Adrenal gland (tissue), 12 donors: ENCODE data around the gene MOCS2. TPM values are rescaled to one million over a fixed set of nuclear protein-coding genes. Genes with fewer than 3 reads are reported as not detected.

Experiments
- DNase-seq, 7 donors: peaks; one replicate each; pipeline ENCODE4 v3.0.0-alpha.2; 2019 to 2020
- H3K27ac ChIP-seq, 5 donors: fragments of 200-600 bp; sonication (generic) in 4 of 5; 1 replicate in 3 of 5; 2 replicates in 2 of 5; pipeline versions ENCODE4 v1.5.1 to v1.8.0; 2016 to 2020; ENCODE audit warnings: mild to moderate bottlenecking in 1 of 5
- H3K27me3 ChIP-seq: fragments of 200-600 bp; 2 replicates; pipeline ENCODE4 v1.8.0; 2021
- H3K36me3 ChIP-seq, 2 donors: fragments of 200-600 bp; replicated peaks in 1 of 2; 1 replicate in 1 of 2; 2 replicates in 1 of 2; pipeline versions ENCODE4 v1.5.1 to v1.8.0; 2018 to 2022
- H3K4me1 ChIP-seq, 2 donors: fragments of 200-600 bp; replicated peaks in 1 of 2; 1 replicate in 1 of 2; 2 replicates in 1 of 2; pipeline versions ENCODE4 v1.5.1 to v1.8.0; 2018 to 2021
- H3K4me3 ChIP-seq, 4 donors: fragments of 200-600 bp; sonication (generic) in 3 of 4; one replicate each; pipeline ENCODE4 v1.5.1; 2016 to 2018
- H3K9me3 ChIP-seq, 3 donors: fragments of 200-600 bp; sonication (generic) in 1 of 3; replicated peaks in 1 of 3; 1 replicate in 2 of 3; 2 replicates in 1 of 3; pipeline versions ENCODE4 v1.5.1 to v1.8.0; 2016 to 2021
- POLR2A ChIP-seq, 2 donors: fragments of 450-650 bp; IDR thresholded peaks; one replicate each; pipeline ENCODE4 v1.6.1; 2017; ENCODE audit warnings: antibody characterized with exemption in 2 of 2, mild to moderate bottlenecking in 2 of 2, moderate library complexity in 1 of 2
- WGBS, 4 donors: extraction: QIAGEN DNeasy Blood & Tissue Kit in 2 of 4; methylation state at CpG; one replicate each; pipeline versions ENCODE4 v1.1.5 to v1.1.7; 2013 to 2017; 5-methylcytosine and 5-hydroxymethylcytosine counted together
- intact Hi-C, 2 donors: fragments of 100-400 bp; cut with DNase I; formaldehyde crosslinking; loops; one replicate each; pipeline versions ENCODE4 v1.14.1 to v1.15.0; 2022 to 2023
- polyA plus RNA-seq, 3 donors: library from polyadenylated mRNA; stranded (reverse); fragments of 200-250 nt in 2 of 3; fragments of 350-450 nt in 1 of 3; fragmentation: Illumina TruSeq in 1 of 3; extraction: RNeasy Lipid Tissue Mini Kit (QIAGEN cat#74804) in 1 of 3; gene quantifications; one replicate each; pipeline ENCODE4 v1.2.3, GENCODE V29; 2013 to 2014
- total RNA-seq, 9 donors: library from RNA; depleted of rRNA in 4 of 9; stranded (reverse); fragments of >200 nt in 4 of 9; fragments of 120-200 nt in 1 of 9; fragmentation: NEBNext Ultra II Directional in 1 of 9; extraction: Animal tissue kit (Norgen Biotek cat#: 25700) in 1 of 9; gene quantifications; one replicate each; pipeline versions ENCODE4 v1.1.0 to v1.2.4, GENCODE V29; 2013 to 2023
- TF ChIP-seq, protein P1 (sequence below), 6 experiments: fragments of 450-650 bp in 4 of 6; fragments of 200-600 bp in 2 of 6; sonication (generic) in 1 of 6; IDR thresholded peaks; 1 replicate in 5 of 6; 2 replicates in 1 of 6; pipeline versions ENCODE4 v1.5.1 to v1.8.0; 2016 to 2021; ENCODE audit warnings: antibody characterized with exemption in 6 of 6, mild to moderate bottlenecking in 2 of 6, moderate library complexity in 1 of 6
- donor health status: healthy with polysubstance abuse.
- donor health status: Bipolar disorder and iron deficiency.
- donor health status: DM: yes; HTN: yes; CAD: no.
- donor health status: DM: no; HTN: no; CAD: no.
- donor health status: DM: no; HTN: no; CAD: no.
- donor health status: DM: yes; HTN: yes; CAD: no.

Gene MOCS2
- total and polyA plus RNA-seq, 12 donors = 38.2 to 204 (median 82.1) TPM

DNA sequence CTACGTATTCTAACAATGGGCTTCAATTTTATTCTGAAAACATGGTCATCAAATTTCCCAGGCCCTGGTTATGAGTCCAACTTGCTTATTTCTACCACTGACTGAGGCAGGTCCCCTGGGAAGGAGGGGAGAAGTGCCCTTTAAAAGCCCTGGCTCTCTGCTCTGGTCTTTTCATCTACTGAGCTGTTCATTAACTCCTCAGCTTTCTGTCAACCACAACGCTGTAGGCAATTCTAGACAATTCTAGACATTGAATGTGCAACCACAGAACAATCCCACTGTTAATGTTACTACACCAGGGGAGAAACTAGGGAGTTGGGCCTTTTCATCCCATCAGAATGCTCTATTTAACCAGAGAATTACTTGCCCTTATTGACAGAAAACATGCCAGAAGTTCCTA is 10.0 kb downstream of the MOCS2 start:
- TF ChIP-seq POLR2A (IDR thresholded peaks at IDR 0.05) = no peak
- TF ChIP-seq, protein P1, sequence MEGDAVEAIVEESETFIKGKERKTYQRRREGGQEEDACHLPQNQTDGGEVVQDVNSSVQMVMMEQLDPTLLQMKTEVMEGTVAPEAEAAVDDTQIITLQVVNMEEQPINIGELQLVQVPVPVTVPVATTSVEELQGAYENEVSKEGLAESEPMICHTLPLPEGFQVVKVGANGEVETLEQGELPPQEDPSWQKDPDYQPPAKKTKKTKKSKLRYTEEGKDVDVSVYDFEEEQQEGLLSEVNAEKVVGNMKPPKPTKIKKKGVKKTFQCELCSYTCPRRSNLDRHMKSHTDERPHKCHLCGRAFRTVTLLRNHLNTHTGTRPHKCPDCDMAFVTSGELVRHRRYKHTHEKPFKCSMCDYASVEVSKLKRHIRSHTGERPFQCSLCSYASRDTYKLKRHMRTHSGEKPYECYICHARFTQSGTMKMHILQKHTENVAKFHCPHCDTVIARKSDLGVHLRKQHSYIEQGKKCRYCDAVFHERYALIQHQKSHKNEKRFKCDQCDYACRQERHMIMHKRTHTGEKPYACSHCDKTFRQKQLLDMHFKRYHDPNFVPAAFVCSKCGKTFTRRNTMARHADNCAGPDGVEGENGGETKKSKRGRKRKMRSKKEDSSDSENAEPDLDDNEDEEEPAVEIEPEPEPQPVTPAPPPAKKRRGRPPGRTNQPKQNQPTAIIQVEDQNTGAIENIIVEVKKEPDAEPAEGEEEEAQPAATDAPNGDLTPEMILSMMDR (IDR thresholded peaks at IDR 0.05) = no peak
- peak overlapping the region in 1 of 5 donors; percentile 7 for H3K27ac ChIP-seq
- intact Hi-C loops = loop anchor here in 1 of 2 donors (5.0 kb wide), 1 partner anchor 147 kb away; no protein-coding TSS in a partner anchor
- H3K4me1 ChIP-seq = peaks cover 0 to 17% of the 10 kb centered on the region in 2 donors
- no peaks in the 10 kb centered on the region for H3K27me3 ChIP-seq
- no peak overlapping the region for H3K4me3 ChIP-seq
- DNase-seq = no peak
- peaks cover 0 to 49% of the 10 kb centered on the region in 2 donors for H3K36me3 ChIP-seq
- 58 to 86% (median 73%) methylated on average over 2 of the region's 2 CpGs for WGBS, 4 donors
- no peaks in the 10 kb centered on the region for H3K9me3 ChIP-seq

DNA sequence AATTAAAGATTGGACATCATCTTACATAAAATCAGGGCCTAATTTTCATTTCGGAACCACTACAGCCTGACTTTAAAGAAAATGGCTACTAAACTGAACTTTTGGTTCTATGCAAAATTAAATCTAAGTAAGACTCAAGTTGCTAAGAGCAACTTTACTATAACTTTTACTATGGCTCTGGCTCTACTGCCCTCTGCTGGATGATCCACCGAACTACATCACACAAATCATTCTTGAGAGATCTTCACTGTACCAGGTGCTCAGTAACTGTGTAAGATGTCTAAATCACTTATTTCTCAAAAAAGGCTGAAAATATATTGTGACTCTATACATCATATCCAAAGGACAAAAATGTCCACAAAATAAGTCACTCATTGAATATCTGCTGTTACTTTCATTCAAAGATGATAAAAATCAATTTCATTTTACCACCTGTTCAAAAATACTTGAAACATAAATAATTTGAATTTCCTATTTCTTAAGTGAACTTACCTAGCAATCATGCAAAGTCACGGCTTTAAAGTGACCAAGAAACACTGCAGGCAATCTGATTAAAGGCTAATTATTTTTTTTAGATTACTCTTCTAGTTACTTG is 13.5 kb downstream of the MOCS2 start:
- intact Hi-C loops = loop anchor here in 1 of 2 donors (5.0 kb wide), 1 partner anchor 144 kb away; no protein-coding TSS in a partner anchor
- 7 to 11% (median 10%) methylated on average over 3 of the region's 3 CpGs for WGBS, 4 donors
- Histone ChIP-seq H3K4me1 (peaks cover 10 to 23% of the 10 kb centered on the region in 2 donors), H3K9me3 (no peaks in the 10 kb centered on the region), H3K4me3 (no peak overlapping the region), H3K27ac (no peak overlapping the region), H3K27me3 (no peaks in the 10 kb centered on the region), H3K36me3 (peaks cover 0 to 31% of the 10 kb centered on the region in 2 donors)
- TF ChIP-seq, protein P1 (IDR thresholded peaks at IDR 0.05) = peak; percentile 75 to 93 (median 90)
- TF ChIP-seq POLR2A (IDR thresholded peaks at IDR 0.05) = no peak
- DNase-seq = peak; percentile 47 to 89 (median 69)

DNA sequence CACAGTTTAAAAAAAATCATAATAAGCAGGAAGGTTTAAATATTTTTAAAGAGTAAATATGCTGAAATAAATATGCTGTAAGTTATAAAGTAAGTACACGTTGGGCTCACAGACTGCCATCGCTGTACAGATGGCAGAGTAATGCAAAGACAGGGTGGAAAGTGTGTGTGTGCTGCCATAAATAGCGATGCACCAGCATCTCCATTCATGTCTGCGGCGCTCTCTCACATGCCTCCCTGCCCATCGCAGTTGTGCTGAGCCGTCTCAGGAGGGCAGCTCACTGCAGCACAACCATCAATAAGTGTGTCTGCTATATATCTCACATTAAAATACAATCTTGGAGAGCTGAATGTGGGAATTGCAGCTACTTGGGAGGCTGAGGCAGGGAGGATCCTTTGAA is 14.3 kb downstream of the MOCS2 start:
- Histone ChIP-seq H3K36me3 (peaks cover 0 to 23% of the 10 kb centered on the region in 2 donors), H3K4me3 (no peak overlapping the region), H3K27me3 (no peaks in the 10 kb centered on the region), H3K9me3 (no peaks in the 10 kb centered on the region), H3K4me1 (peaks cover 11 to 16% of the 10 kb centered on the region in 2 donors), H3K27ac (no peak overlapping the region)
- no peak for DNase-seq
- intact Hi-C loops = loop anchor here in 1 of 2 donors (5.0 kb wide), 1 partner anchor 143 kb away; no protein-coding TSS in a partner anchor
- 73 to 83% (median 77%) methylated on average over 7 of the region's 7 CpGs for WGBS, 4 donors
- TF ChIP-seq, protein P1 (IDR thresholded peaks at IDR 0.05) = no peak
- no peak for TF ChIP-seq POLR2A (IDR thresholded peaks at IDR 0.05)

DNA sequence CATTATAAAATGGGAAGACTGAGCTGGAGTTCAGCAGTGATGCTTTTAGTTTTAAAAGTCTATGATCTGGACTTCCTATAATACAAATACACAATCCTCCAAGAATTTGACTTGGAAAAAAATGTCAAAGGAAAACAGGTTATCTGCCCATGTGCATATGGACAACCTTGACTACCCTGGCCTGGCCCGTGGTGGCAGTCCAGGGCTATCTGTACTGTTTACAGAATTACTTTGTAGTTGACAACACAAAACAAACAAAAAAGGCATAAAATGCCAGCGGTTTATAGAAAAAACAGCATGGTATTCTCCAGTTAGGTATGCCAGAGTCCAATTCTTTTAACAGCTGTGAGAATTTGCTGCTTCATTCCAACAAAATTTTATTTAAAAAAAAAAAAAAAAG is 17.3 kb downstream of the MOCS2 start:
- DNase-seq = no peak
- Histone ChIP-seq H3K4me3 (no peak overlapping the region), H3K27ac (no peak overlapping the region), H3K9me3 (no peaks in the 10 kb centered on the region), H3K36me3 (peaks cover 0 to 4% of the 10 kb centered on the region in 2 donors), H3K4me1 (peaks cover 11 to 28% of the 10 kb centered on the region in 2 donors), H3K27me3 (no peaks in the 10 kb centered on the region)
- intact Hi-C loops = loop anchor here in 1 of 2 donors (5.0 kb wide), 1 partner anchor 140 kb away; no protein-coding TSS in a partner anchor
- TF ChIP-seq, protein P1 (IDR thresholded peaks at IDR 0.05) = no peak
- no peak for TF ChIP-seq POLR2A (IDR thresholded peaks at IDR 0.05)
- WGBS, 4 donors = 61 to 67% (median 63%) methylated on average over 2 of the region's 2 CpGs
